Stimulated activated CD4-positive, alpha-beta T cell treated with anti-CD3 and anti-CD28 coated beads, Interleukin-4, amount 100 ng/mL, for 1 hour (primary cell): ENCODE measurements around the gene CLDN6.

Experiments used
- DNase-seq: peaks from one replicate; pipeline ENCODE4 v3.0.0-alpha.2; 2020

CLDN6 gene

DNA sequence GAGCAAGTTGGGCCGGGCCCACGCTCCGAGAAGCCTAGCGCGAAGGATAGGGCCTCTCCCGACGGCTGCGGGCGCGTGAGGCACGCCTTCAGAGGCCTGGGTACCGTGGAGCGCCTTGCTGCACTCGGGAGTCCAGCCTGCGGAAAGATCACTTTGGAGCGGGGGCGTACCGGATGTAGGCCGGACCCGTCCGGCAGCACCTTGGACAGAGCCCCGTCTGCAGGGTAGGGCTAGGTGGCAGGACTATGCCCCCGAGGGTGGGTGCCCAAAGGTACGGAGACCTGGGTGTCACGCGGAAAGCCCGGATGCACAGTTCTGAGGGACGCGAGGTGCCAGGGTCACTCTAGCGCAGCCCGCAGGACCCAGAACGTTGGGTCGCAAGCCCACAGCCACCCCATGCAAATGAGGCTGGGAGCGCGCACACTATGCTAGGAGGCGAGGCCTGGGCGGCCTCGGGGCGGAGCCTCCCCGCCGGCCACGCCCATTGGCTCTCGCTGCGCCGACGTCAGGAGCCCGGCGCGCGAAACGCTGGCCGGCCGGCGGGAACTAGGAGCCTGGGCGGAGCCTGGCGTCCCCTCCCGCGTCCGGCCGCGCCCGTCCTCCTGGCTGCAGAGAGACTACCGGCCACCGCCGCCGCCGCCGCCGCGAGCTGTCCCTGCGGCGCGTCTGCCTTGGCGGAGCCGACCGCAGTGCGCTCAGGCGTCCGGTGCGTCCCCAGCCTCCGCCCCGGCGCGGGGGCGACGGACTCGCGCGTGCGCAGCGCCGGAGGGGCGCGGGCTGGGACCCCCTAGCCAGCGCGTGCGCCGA lies 49.0 kb downstream of the CLDN6 start, which contains the start of gene PAQR4:
Gene PAQR4 (plus strand): TSS at position 611 of the 807 bp plus-strand sequence. CDS start 327 bp downstream, outside the sequence.
- DNase-seq, result peak; percentile 78

DNA sequence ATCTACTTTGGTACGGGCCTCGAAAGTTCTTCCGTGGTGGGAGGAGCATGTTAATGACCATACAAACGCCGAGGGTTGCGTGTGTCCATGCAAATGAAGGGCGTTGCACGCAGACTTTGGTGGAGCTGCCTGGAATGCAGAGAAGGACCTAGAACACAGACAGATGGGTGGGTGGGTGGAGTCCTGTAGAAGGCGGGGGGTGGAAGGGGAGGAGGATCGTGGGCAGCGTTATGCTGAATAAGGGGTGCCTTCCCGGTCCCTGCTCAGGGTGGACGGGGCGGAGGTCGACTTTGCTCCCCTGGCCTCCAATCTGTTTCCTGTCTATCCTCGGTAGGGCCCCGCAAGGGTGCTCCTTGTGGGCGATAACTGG lies 49.6 kb downstream of the CLDN6 start:
- DNase-seq, result no peak

GRCh38 chr16:2967721-2968161 lies 50.2 kb downstream of the CLDN6 start:
- no peak for DNase-seq

DNA sequence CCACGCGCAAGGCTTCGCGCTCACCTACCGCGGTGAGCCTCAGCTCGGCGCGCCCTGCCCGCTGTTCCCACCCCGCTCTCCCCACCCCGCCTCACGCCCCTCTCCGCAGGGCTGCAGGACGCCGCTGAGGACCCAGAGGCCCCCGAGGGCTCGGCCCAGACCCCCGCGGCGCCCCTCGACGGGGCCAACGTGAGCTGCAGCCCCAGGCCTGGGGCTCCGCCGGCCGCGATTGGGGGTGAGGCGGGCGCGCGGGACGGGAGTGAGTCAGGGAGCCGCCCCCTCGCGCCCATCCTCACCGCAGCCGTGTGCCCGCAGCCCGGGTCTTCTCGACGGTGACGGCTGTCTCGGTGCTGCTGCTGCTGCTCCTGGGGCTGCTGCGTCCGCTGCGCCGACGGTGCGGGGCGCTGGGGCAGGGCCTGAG lies 50.8 kb downstream of the CLDN6 start:
- no peak for DNase-seq

GRCh38 chr16:2966808-2967191 lies 51.2 kb downstream of the CLDN6 start:
- DNase-seq, result no peak

- no peak for DNase-seq
Observed at GRCh38 chr16:2966043-2966807, 51.8 kb downstream of the CLDN6 start.
